Motor neuron (in vitro differentiated cells): Measurements from ENCODE around the gene MEIS1. TPM values are rescaled to one million over a fixed set of nuclear protein-coding genes. Genes with fewer than 3 reads are reported as not detected.
A peak's percentile ranks its signal among the peaks of the same experiment; 100 is the strongest.

ENCODE experiments used
- ATAC-seq, 8 experiments: fragments of 200-7000 bp; cut with Tn5 transposase; replicated peaks in 6 of 8; 2 replicates each; pipeline ENCODE4 v1.8.0; 2021; ENCODE audit warnings: mild to moderate bottlenecking in 8 of 8, moderate library complexity in 8 of 8
- H3K27ac ChIP-seq, 2 donors: fragments of 250-450 bp; sonication (Bioruptor Pico); 2 replicates each; pipeline ENCODE4 v1.9.0; 2021; ENCODE audit warnings: antibody characterized with exemption in 2 of 2, mild to moderate bottlenecking in 2 of 2, moderate library complexity in 1 of 2
- H3K4me1 ChIP-seq, 2 donors: fragments of 250-450 bp; sonication (Bioruptor Pico); replicated peaks in 1 of 2; 2 replicates each; pipeline ENCODE4 v1.6.1; 2021; ENCODE audit warnings: antibody characterized with exemption in 2 of 2, mild to moderate bottlenecking in 2 of 2, moderate library complexity in 1 of 2
- H3K4me3 ChIP-seq, 5 donors: fragments of 250-450 bp; sonication (Bioruptor Pico); 2 replicates each; pipeline ENCODE4 v1.9.0; 2021; ENCODE audit warnings: antibody characterized with exemption in 5 of 5, mild to moderate bottlenecking in 5 of 5, moderate library complexity in 4 of 5
- WGBS, 10 experiments: fragments of 450-650 bp; shearing (Covaris generic); methylation state at CpG; one replicate each; pipeline ENCODE4 v1.0.0; 2022; 5-methylcytosine and 5-hydroxymethylcytosine counted together
- in situ Hi-C, 9 experiments: fragments of 400-800 bp; cut with MboI; loops; one replicate each; pipeline ENCODE4 v1.15.0; 2021; ENCODE audit warnings: low sequenced_read_pairs in 9 of 9, low pct_unique_long_range_greater_than_20kb in 2 of 9; ENCODE audit not compliant: unreplicated experiment in 9 of 9
- total RNA-seq, 8 experiments: library from RNA; unstranded; fragments of 300-600 nt; gene quantifications; 2 replicates each; pipeline versions ENCODE4 v1.2.3 to v1.2.4, GENCODE V29; 2022

MEIS1 gene
- total RNA-seq, 8 experiments from 2014 or later: 11.7 to 241 (median 152) TPM

DNA sequence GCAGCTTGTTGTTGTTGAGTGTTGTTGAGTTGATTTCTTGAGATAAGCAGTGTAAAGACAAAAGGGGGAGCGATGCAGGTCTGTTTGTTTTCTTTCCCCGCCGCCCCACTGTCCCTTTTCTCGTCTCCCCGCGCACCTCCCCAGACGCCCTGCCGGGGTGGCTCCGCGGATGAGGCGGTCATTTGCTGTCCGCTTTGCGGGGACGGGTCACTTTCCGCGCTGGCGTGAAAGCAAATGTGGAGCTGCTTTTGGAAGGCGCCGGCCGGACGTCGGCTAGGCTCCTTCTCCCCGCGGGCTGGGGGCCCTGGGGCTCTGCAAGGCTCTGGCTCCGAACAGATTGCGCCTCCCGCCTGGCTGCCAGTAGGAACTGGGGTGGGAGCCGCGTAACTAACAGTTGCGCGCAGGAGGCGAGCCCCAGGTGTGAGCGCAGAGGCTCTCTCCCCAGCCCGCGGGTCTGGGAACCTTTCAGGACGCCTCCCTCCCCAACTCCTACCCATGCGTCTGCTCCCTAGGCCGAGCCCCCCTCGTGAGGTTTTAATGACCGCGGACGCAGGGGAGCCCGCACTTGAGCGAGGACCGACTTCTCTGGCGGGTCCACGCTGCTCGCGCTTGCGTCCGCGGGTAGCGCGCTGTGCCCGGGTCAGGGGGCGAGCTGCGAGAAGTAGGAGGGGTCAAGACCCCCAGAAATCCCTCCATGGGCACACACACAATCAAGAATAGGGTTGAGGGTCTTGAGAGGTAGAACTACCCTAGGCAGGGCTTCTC lies 146.6 kb downstream of the MEIS1 start:
- Histone ChIP-seq H3K27ac (peak overlapping the region; percentile 81 to 88), H3K4me3 (peak overlapping the region; percentile 30 to 48 (median 34)), H3K4me1 (peaks cover 19 to 78% of the 10 kb centered on the region in 2 donors)
- WGBS, 10 experiments: 0 to 32% (median 2%) methylated on average over 1 to 32 of the region's 57 CpGs; no CpG with 5 or more reads in 5 of the 10 experiments
- in situ Hi-C loops: loop anchor here in 5 of 9 experiments (10.0 to 25.0 kb wide), 4 partner anchors 631 to 1456 kb away; no protein-coding TSS in a partner anchor
- ATAC-seq: peak in 7 of 8 experiments; percentile 31 to 53 (median 40)

DNA sequence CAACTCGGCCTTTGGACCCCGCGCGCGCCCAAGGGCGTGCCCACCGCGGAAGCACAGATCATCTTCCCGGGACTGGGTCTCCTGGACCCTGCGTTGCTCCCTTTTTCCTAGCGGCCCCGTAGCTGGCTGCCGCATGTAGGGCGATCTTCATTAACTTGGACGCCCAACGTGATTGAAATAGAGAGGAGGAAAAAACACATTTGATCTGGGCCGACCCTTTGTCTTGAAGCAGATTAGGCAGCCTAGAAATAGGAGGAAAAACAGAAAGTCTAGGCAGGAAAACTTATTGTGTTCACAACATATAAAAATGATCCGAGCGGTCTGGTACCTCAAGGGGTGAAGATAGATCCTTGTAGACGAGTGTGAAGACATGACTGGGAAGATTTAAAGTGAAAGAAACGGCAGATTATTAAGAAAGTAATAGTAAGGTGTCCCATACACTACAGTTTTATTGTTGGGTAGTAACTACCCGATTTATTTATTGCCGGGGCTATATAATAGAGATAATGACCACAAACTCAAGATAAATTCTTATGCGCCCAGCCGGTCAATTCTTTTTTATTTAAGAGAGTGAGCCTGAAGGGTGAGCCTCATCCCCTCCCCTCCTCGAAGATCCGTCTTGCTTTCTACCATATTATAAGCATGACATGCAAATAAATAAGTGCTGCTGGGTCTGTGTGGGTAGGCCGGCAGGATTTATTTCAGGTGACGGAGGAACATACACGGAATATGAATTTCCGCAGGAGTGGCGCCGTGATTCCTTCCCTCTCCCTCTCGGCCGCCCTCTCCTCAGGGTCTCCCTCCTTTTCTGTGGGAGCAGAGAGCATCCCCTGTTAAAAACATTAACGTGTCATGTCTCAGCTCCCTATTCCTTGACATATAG lies 147.4 kb downstream of the MEIS1 start:
- peaks cover 19 to 70% of the 10 kb centered on the region in 2 donors for H3K4me1 ChIP-seq
- peak overlapping the region; percentile 81 to 88 for H3K27ac ChIP-seq
- peak in 5 of 8 experiments; percentile 6 to 50 (median 30) for ATAC-seq
- peak overlapping the region; percentile 30 to 48 (median 34) for H3K4me3 ChIP-seq
- in situ Hi-C loops: loop anchor here in 5 of 9 experiments (10.0 to 25.0 kb wide), 4 partner anchors 630 to 1455 kb away; no protein-coding TSS in a partner anchor
- WGBS, 10 experiments: 3 to 92% (median 16%) methylated on average over 3 to 33 of the region's 36 CpGs

DNA sequence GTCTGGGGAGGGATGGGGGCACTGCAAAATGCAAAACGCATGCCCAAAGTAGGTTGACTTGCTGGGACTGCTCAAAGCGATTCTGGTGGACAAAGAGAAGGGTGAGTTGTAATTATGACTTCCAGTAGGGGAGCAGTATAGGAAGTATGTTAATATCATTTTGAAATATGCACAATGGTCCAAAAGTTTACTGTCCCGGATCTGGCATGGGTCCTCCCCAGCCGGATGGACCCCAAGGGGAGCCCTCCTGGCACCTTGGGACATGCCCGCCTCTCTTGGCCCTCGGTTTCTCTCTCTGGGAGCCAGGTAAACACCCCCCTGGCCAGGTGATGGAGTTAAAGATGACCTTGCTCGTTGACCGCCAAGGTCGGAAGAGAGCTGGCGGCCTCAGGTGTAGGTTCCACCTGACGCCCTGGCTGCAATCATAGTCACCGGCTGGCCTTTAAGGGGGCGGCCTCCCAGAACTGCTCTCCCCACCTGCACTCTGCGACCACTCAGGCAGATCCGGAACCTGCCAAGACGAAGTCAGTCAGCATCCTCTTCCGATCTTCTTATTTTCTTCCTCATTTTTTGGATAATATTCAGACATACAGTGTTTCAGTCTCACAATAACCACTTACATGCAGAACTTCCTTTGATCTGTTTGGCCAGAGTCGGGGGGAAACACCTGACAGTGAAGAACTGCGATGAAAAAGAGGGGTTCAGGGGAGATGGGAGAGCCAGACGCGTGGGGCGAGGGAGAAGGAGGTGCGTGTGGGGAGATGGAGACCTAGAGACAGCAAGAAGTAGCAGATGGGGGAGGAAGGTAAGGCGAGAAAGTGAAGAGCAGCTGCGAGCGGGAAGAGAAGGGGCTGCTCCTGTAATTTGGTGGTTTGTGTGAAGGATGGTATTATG lies 148.3 kb downstream of the MEIS1 start:
- Histone ChIP-seq H3K27ac (peak overlapping the region; percentile 81 to 88), H3K4me3 (peak overlapping the region in 3 of 5 donors; percentile 34 to 48 (median 44)), H3K4me1 (peaks cover 14 to 61% of the 10 kb centered on the region in 2 donors)
- in situ Hi-C loops: loop anchor here in 5 of 9 experiments (10.0 to 25.0 kb wide), 4 partner anchors 629 to 1454 kb away; no protein-coding TSS in a partner anchor
- WGBS, 10 experiments: 10 to 100% (median 43%) methylated on average over 2 to 10 of the region's 26 CpGs
- ATAC-seq: peak in 3 of 8 experiments; percentile 0 to 8 (median 1)

DNA sequence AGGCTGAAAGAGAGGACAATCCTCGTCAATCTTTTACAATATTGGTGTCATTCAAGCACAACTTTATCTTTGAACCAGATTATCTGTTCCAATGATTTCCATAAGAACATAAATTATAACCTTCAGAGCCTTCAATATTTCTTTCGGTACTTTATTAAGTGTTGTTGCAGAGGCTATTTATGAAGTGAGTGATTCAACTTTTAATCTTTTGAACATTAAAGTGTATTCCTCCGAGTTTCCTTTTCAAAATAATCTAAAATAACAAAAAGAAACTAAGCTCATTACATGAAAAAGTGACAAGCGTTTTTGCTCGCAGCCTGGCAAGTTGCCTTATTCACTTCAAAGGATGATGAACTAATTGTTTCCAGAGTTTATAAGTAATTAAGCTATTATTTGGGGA lies 149.0 kb downstream of the MEIS1 start:
- H3K27ac ChIP-seq: no peak overlapping the region
- peaks cover 14 to 57% of the 10 kb centered on the region in 2 donors for H3K4me1 ChIP-seq
- WGBS, 10 experiments: 10 to 73% (median 35%) methylated on average over 1 to 5 of the region's 5 CpGs
- H3K4me3 ChIP-seq: no peak overlapping the region
- no peak for ATAC-seq
- in situ Hi-C loops: loop anchor here in 5 of 9 experiments (10.0 to 25.0 kb wide), 4 partner anchors 628 to 1453 kb away; no protein-coding TSS in a partner anchor

GRCh38 chr2:66585587-66585986 lies 150.7 kb downstream of the MEIS1 start:
- WGBS, 10 experiments: 69 to 100% (median 83%) methylated on average over 2 to 6 of the region's 6 CpGs; no CpG with 5 or more reads in 1 of the 10 experiments
- no peak for ATAC-seq
- in situ Hi-C loops: loop anchor here in 5 of 9 experiments (10.0 to 25.0 kb wide), 4 partner anchors 627 to 1452 kb away; no protein-coding TSS in a partner anchor

GRCh38 chr2:66587216-66587615 lies 152.3 kb downstream of the MEIS1 start:
- peaks cover 14 to 34% of the 10 kb centered on the region in 2 donors for H3K4me1 ChIP-seq
- no peak overlapping the region for H3K27ac ChIP-seq
- 67 to 100% (median 84%) methylated on average over 1 to 4 of the region's 4 CpGs for WGBS, 10 experiments
- H3K4me3 ChIP-seq: no peak overlapping the region
- in situ Hi-C loops: loop anchor here in 5 of 9 experiments (10.0 to 25.0 kb wide), 4 partner anchors 625 to 1450 kb away; no protein-coding TSS in a partner anchor
- peak in 4 of 8 experiments; percentile 27 to 60 (median 38) for ATAC-seq

More at GRCh38 chr2:66585587-66585986, 150.7 kb downstream of the MEIS1 start:
- no peak overlapping the region for H3K27ac ChIP-seq
- peaks cover 14 to 42% of the 10 kb centered on the region in 2 donors for H3K4me1 ChIP-seq
- H3K4me3 ChIP-seq: no peak overlapping the region

- H3K4me1 ChIP-seq: peaks cover 2 to 9% of the 10 kb centered on the region in 2 donors
- in situ Hi-C loops: loop anchor here in 4 of 9 experiments (25.0 kb wide), 3 partner anchors 618 to 1443 kb away; no protein-coding TSS in a partner anchor
- H3K4me3 ChIP-seq: no peak overlapping the region
- H3K27ac ChIP-seq: no peak overlapping the region
- ATAC-seq: peak in 3 of 8 experiments; percentile 32 to 52 (median 39)
These were observed 159.1 kb downstream of the MEIS1 start for GRCh38 chr2:66594001-66594400.

DNA sequence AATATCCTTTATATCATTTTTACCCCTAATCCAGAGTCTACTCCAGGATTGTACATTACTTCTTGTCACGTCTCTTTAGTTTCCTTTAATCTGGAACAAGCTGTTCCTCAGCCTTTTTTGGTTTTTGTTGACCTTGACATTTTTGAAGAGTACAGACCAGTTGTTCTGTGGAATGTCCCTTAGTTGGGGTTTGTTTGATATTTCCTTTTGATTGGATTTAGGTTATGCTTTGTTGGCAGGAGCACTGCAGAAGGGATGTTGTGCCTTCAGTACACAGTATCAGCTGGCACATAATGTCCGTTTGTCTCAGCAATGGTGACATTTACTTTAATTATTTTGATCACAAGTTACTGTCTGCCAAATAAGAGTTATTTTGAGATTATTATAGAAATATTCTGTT lies 160.6 kb downstream of the MEIS1 start:
- Histone ChIP-seq H3K27ac (no peak overlapping the region), H3K4me3 (no peak overlapping the region), H3K4me1 (peaks cover 2 to 9% of the 10 kb centered on the region in 2 donors)
- in situ Hi-C loops: loop anchor here in 4 of 9 experiments (25.0 kb wide), 3 partner anchors 617 to 1442 kb away; no protein-coding TSS in a partner anchor
- WGBS, 10 experiments: 6 to 100% (median 89%) methylated on average over 1 to 2 of the region's 2 CpGs
- no peak for ATAC-seq

GRCh38 chr2:66596256-66596655 lies 161.3 kb downstream of the MEIS1 start:
- ATAC-seq: no peak
- in situ Hi-C loops: loop anchor here in 4 of 9 experiments (25.0 kb wide), 3 partner anchors 616 to 1441 kb away; no protein-coding TSS in a partner anchor
- H3K27ac ChIP-seq: no peak overlapping the region
- H3K4me3 ChIP-seq: no peak overlapping the region
- WGBS, 10 experiments: 61 to 94% (median 90%) methylated on average over 2 of the region's 2 CpGs; no CpG with 5 or more reads in 4 of the 10 experiments
- H3K4me1 ChIP-seq: peaks cover 2 to 9% of the 10 kb centered on the region in 2 donors

DNA sequence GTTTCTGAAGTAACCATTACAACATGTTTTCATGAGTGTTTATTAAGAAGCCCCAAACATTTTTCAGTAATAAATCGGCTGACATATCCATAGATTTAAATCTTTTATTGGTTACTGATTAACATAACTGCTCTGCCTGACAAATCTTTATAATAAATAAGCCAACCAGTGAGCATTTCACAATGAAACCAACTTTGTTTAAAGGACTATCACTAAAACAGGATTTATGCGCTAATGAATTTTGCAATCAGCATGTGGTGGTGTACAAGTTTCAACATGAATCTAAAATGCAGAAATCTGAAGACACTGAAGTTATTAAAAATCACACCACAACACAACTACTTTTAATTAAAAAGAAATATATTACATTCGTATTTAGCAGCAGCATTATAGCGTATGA lies 166.7 kb downstream of the MEIS1 start:
- ATAC-seq: no peak
- in situ Hi-C loops: no loop called here
- WGBS, 10 experiments: 37 to 86% (median 57%) methylated on average over 3 to 4 of the region's 4 CpGs; no CpG with 5 or more reads in 1 of the 10 experiments
- peaks cover 0 to 5% of the 10 kb centered on the region in 2 donors for H3K4me1 ChIP-seq
- H3K27ac ChIP-seq: no peak overlapping the region
- H3K4me3 ChIP-seq: no peak overlapping the region

DNA sequence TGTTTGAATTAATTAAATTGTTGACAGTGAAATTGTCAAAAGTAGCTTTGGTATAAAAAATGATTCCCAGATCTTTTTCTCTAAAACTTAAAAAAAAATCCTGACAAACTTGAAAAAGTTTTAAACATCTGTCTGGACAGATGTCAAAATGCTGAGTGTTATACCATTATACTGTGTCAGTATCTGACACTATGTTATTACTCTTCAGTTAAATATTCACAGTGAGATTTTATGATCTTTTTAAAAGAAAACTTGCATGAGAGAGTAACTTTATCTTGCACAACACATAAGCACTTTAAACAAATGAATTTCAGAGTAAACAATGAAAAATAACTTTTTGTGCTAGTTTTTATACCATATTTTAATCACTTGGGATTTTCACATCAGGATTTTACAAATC lies 167.4 kb downstream of the MEIS1 start:
- no peak for ATAC-seq
- Histone ChIP-seq H3K4me3 (no peak overlapping the region), H3K4me1 (peaks cover 0 to 4% of the 10 kb centered on the region in 2 donors), H3K27ac (no peak overlapping the region)
- in situ Hi-C loops: no loop called here
